Panc1 (cell line): ENCODE measurements around the gene PSME3IP1.

Experiments used
- CTCF ChIP-seq: fragments of 450-650 bp; IDR thresholded peaks from 2 replicates; pipeline ENCODE4 v1.5.1; 2017; ENCODE audit warnings: mild to moderate bottlenecking
- POLR2AphosphoS5 ChIP-seq: IDR thresholded peaks from 2 replicates; pipeline ENCODE4 v1.6.1; 2012; ENCODE audit warnings: mild to moderate bottlenecking, low read depth, low read length, moderate library complexity
- REST ChIP-seq, 2 experiments: IDR thresholded peaks; 2 replicates each; pipeline ENCODE4 v1.6.1; 2011 to 2012; ENCODE audit warnings: low read depth in 2 of 2, control low read depth in 1 of 2, low read length in 1 of 2, mild to moderate bottlenecking in 1 of 2, moderate library complexity in 1 of 2; ENCODE audit not compliant: insufficient read depth in 1 of 2
- SIN3A ChIP-seq: IDR thresholded peaks from 2 replicates; pipeline ENCODE4 v1.6.1; 2012; ENCODE audit warnings: low read depth, mild to moderate bottlenecking, low read length, moderate library complexity, borderline replicate concordance; ENCODE audit not compliant: insufficient read depth
- TCF7L2 ChIP-seq: IDR thresholded peaks from 2 replicates; pipeline ENCODE4 v1.6.1; 2011; ENCODE audit warnings: mild to moderate bottlenecking, low read depth, low read length, inconsistent platforms

GRCh38 chr16:57190136-57190535 lies 4.3 kb upstream of the PSME3IP1 start:
- TF ChIP-seq POLR2AphosphoS5: no peak
- TF ChIP-seq CTCF: no peak
- TF ChIP-seq SIN3A: no peak
- no peak for TF ChIP-seq REST (IDR thresholded peaks at IDR 0.05; ENCODE audit: insufficient read depth in 1 of 2, low read depth in 2 of 2, low read length in 1 of 2)
- TF ChIP-seq TCF7L2: no peak
